Measurements from ENCODE around the gene MTMR12. TPM values are rescaled to one million over a fixed set of nuclear protein-coding genes. Genes with fewer than 3 reads are reported as not detected.

MTMR12 gene
- total and polyA plus RNA-seq, 2 donors (not counting 1 experiment from before 2014, with no cell fraction given): 9.6 to 29.2 TPM

- peak overlapping the region; percentile 71 for H3K27ac Mint-ChIP-seq
- peaks cover 61% of the 10 kb centered on the region for H3K4me1 Mint-ChIP-seq
- Histone ChIP-seq H3K36me3 (replicated peaks in 1 of 2; ENCODE audit: control extremely low read depth in 1 of 2, control insufficient read depth in 1 of 2, extremely low read depth in 1 of 2, insufficient read depth in 2 of 2, low read length in 1 of 2) (peaks cover 0 to 46% of the 10 kb centered on the region in 2 experiments), H3K4me3 (ENCODE audit: control extremely low read depth in 1 of 5, extremely low read depth in 1 of 5, insufficient read depth in 1 of 5, low read depth in 2 of 5, low read length in 4 of 5) (no peak overlapping the region), H2AFZ (ENCODE audit: insufficient read depth, low read depth, low read length, poor library complexity, severe bottlenecking) (no peak overlapping the region), H3K9ac (ENCODE audit: low read length) (no peak overlapping the region), H3K27me3 (replicated peaks in 1 of 4; ENCODE audit: control extremely low read depth in 1 of 4, control insufficient read depth in 3 of 4, insufficient read depth in 4 of 4, low read length in 3 of 4) (no peaks in the 10 kb centered on the region), H3K4me2 (replicated peaks; ENCODE audit: low read depth, low read length, poor library complexity, severe bottlenecking) (peak overlapping the region; percentile 56), H3K4me1 (ENCODE audit: control insufficient read depth in 2 of 2, insufficient read depth in 2 of 2, low read length in 2 of 2) (peaks cover 26 to 34% of the 10 kb centered on the region in 2 donors), H3K27ac (ENCODE audit: low read length in 2 of 2) (peak overlapping the region in 1 of 2 donors; percentile 97), H3K9me3 (ENCODE audit: control extremely low read depth in 1 of 3, control insufficient read depth in 2 of 3, insufficient read depth in 1 of 3, low read length in 2 of 3) (no peaks in the 10 kb centered on the region), H4K20me1 (ENCODE audit: control insufficient read depth, insufficient read depth, low read length, poor library complexity, severe bottlenecking) (no peaks in the 10 kb centered on the region), H3K79me2 (ENCODE audit: control insufficient read depth, insufficient read depth, low read length) (peaks cover 49% of the 10 kb centered on the region)
- H3K9me3 Mint-ChIP-seq (ENCODE audit: insufficient read depth): no peaks in the 10 kb centered on the region
- WGBS (ENCODE audit: insufficient coverage): 90% methylated on average over 2 of the region's 3 CpGs
- CTCF ChIA-PET: interaction anchor here (3.5 kb wide), 1 partner anchor 44 kb away, joined by 8 read pairs; no protein-coding TSS in a partner anchor
- H3K27me3 Mint-ChIP-seq: no peaks in the 10 kb centered on the region
- DNase-seq: no peak
- POLR2A ChIA-PET: no interaction called here
- intact Hi-C loops (cut with micrococcal nuclease): no loop called here
- no peak for TF ChIP-seq EZH2 (IDR thresholded peaks at IDR 0.05; ENCODE audit: borderline replicate concordance, insufficient read depth, low read depth, low read length, poor library complexity, severe bottlenecking)
- TF ChIP-seq, protein P1, sequence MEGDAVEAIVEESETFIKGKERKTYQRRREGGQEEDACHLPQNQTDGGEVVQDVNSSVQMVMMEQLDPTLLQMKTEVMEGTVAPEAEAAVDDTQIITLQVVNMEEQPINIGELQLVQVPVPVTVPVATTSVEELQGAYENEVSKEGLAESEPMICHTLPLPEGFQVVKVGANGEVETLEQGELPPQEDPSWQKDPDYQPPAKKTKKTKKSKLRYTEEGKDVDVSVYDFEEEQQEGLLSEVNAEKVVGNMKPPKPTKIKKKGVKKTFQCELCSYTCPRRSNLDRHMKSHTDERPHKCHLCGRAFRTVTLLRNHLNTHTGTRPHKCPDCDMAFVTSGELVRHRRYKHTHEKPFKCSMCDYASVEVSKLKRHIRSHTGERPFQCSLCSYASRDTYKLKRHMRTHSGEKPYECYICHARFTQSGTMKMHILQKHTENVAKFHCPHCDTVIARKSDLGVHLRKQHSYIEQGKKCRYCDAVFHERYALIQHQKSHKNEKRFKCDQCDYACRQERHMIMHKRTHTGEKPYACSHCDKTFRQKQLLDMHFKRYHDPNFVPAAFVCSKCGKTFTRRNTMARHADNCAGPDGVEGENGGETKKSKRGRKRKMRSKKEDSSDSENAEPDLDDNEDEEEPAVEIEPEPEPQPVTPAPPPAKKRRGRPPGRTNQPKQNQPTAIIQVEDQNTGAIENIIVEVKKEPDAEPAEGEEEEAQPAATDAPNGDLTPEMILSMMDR (IDR thresholded peaks at IDR 0.05): no peak
- ATAC-seq (ENCODE audit: low read depth): no peak
- no peak overlapping the region for H3K4me3 Mint-ChIP-seq
Measured at GRCh38 chr5:32275396-32275741, 37.4 kb downstream of the MTMR12 start.

GRCh38 chr5:32274548-32275395, 38.0 kb downstream of the MTMR12 start:
- H4K20me1 ChIP-seq (ENCODE audit: control insufficient read depth, insufficient read depth, low read length, poor library complexity, severe bottlenecking): no peaks in the 10 kb centered on the region
- ChIA-PET CTCF (interaction anchor here (3.5 kb wide), 1 partner anchor 43 kb away, joined by 8 read pairs; no protein-coding TSS in a partner anchor), POLR2A (no interaction called here)
- H3K4me3 ChIP-seq (ENCODE audit: control extremely low read depth in 1 of 5, extremely low read depth in 1 of 5, insufficient read depth in 1 of 5, low read depth in 2 of 5, low read length in 4 of 5): no peak overlapping the region
- H3K4me1 ChIP-seq (ENCODE audit: control insufficient read depth in 2 of 2, insufficient read depth in 2 of 2, low read length in 2 of 2): peaks cover 28 to 32% of the 10 kb centered on the region in 2 donors
- TF ChIP-seq, protein P1 (IDR thresholded peaks at IDR 0.05): no peak
- no peak overlapping the region for H3K4me2 ChIP-seq (replicated peaks; ENCODE audit: low read depth, low read length, poor library complexity, severe bottlenecking)
- no peaks in the 10 kb centered on the region for H3K9me3 ChIP-seq (ENCODE audit: control extremely low read depth in 1 of 3, control insufficient read depth in 2 of 3, insufficient read depth in 1 of 3, low read length in 2 of 3)
- H3K9me3 Mint-ChIP-seq (ENCODE audit: insufficient read depth): no peaks in the 10 kb centered on the region
- no peak for ATAC-seq (ENCODE audit: low read depth)
- DNase-seq: no peak
- 90% methylated on average over 2 of the region's 11 CpGs for WGBS (ENCODE audit: insufficient coverage)
- no peaks in the 10 kb centered on the region for H3K27me3 ChIP-seq (replicated peaks in 1 of 4; ENCODE audit: control extremely low read depth in 1 of 4, control insufficient read depth in 3 of 4, insufficient read depth in 4 of 4, low read length in 3 of 4)
- peaks cover 0 to 52% of the 10 kb centered on the region in 2 experiments for H3K36me3 ChIP-seq (replicated peaks in 1 of 2; ENCODE audit: control extremely low read depth in 1 of 2, control insufficient read depth in 1 of 2, extremely low read depth in 1 of 2, insufficient read depth in 2 of 2, low read length in 1 of 2)
- no peaks in the 10 kb centered on the region for H3K27me3 Mint-ChIP-seq
- peaks cover 56% of the 10 kb centered on the region for H3K4me1 Mint-ChIP-seq
- H3K9ac ChIP-seq (ENCODE audit: low read length): no peak overlapping the region
- H3K27ac Mint-ChIP-seq: no peak overlapping the region
- intact Hi-C loops (cut with micrococcal nuclease): no loop called here
- peak overlapping the region in 1 of 2 donors; percentile 97 for H3K27ac ChIP-seq (ENCODE audit: low read length in 2 of 2)
- H3K79me2 ChIP-seq (ENCODE audit: control insufficient read depth, insufficient read depth, low read length): peaks cover 47% of the 10 kb centered on the region
- H2AFZ ChIP-seq (ENCODE audit: insufficient read depth, low read depth, low read length, poor library complexity, severe bottlenecking): no peak overlapping the region
- H3K4me3 Mint-ChIP-seq: no peak overlapping the region
